Tibial artery (tissue), 4 donors: ENCODE data around the gene SLC34A3.
A peak's percentile ranks its signal among the peaks of the same experiment; 100 is the strongest.
"Not testable (repeated sequence)": the region's sequence is repeated elsewhere in the genome, so short reads cannot be mapped to it uniquely, and the experiment has no call there.

Source experiments
- DNase-seq, 2 donors: peaks; one replicate each; pipeline ENCODE4 v3.0.0-alpha.2; 2019
- H3K27ac ChIP-seq, 2 donors: fragments of 200-600 bp; sonication (generic) in 1 of 2; 1 replicate in 1 of 2; 2 replicates in 1 of 2; pipeline ENCODE4 v1.5.1; 2018 to 2019; ENCODE audit warnings: mild to moderate bottlenecking in 1 of 2
- H3K27me3 ChIP-seq, 2 donors: fragments of 200-600 bp; sonication (generic) in 1 of 2; one replicate each; pipeline versions ENCODE4 v1.5.1 to v1.6.0; 2016 to 2019
- H3K36me3 ChIP-seq, 3 donors: fragments of 200-600 bp; sonication (generic) in 2 of 3; one replicate each; pipeline ENCODE4 v1.5.1; 2016 to 2019; ENCODE audit warnings: mild to moderate bottlenecking in 2 of 3
- H3K4me1 ChIP-seq, 4 donors: fragments of 200-600 bp; sonication (generic) in 2 of 4; 1 replicate in 3 of 4; 2 replicates in 1 of 4; pipeline ENCODE4 v1.5.1; 2016 to 2019
- H3K4me3 ChIP-seq, 2 donors: fragments of 200-600 bp; sonication (generic) in 1 of 2; 1 replicate in 1 of 2; 2 replicates in 1 of 2; pipeline ENCODE4 v1.5.1; 2018 to 2019; ENCODE audit warnings: mild to moderate bottlenecking in 2 of 2
- H3K9me3 ChIP-seq, 3 donors: fragments of 200-600 bp; sonication (generic) in 1 of 3; one replicate each; pipeline ENCODE4 v1.5.1; 2016 to 2019
- intact Hi-C: fragments of 100-400 bp; cut with DNase I; formaldehyde crosslinking; loops from one replicate; pipeline ENCODE4 v1.15.0; 2023; ENCODE audit warnings: low total_unique reads
- TF ChIP-seq, protein P1 (sequence below), 2 experiments: fragments of 200-600 bp in 1 of 2; fragments of 450-650 bp in 1 of 2; IDR thresholded peaks; one replicate each; pipeline ENCODE4 v1.5.1; 2017 to 2019; ENCODE audit warnings: antibody characterized with exemption in 2 of 2, mild to moderate bottlenecking in 1 of 2, moderate library complexity in 1 of 2

SLC34A3 gene

DNA sequence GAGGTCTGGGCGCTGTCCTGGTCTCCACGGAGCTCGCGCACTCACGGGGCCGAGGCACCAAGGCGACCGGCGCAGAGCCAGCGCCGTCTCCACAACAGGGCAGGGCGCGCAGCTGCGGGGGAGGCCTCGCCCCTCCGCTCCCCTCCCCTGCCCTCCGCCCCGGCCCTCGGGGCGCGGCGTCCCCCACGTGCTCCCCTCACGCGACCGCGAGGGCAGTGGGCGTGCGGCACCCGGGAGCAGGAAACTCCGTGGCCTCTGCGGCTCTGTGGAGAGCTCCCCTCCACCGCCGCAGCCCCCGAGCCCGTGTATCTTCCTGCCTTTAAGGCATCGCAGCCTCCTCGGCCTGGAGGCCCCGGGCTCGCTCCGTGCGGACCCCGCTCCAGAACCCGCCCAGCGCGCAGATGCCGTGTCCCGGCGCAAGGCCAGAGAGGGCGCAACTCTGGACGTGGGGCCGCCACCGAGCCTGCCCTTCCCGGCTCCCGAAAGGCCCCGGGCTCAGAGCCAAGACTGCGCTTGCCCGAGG, 9.7 kb downstream of the SLC34A3 start:
- peak; percentile 73 to 89 for DNase-seq
- peak overlapping the region; percentile 94 to 95 for H3K27ac ChIP-seq
- H3K36me3 ChIP-seq, result peaks cover 8 to 23% (median 21%) of the 10 kb centered on the region in 3 donors
- intact Hi-C loops, result no loop called here
- TF ChIP-seq, protein P1, sequence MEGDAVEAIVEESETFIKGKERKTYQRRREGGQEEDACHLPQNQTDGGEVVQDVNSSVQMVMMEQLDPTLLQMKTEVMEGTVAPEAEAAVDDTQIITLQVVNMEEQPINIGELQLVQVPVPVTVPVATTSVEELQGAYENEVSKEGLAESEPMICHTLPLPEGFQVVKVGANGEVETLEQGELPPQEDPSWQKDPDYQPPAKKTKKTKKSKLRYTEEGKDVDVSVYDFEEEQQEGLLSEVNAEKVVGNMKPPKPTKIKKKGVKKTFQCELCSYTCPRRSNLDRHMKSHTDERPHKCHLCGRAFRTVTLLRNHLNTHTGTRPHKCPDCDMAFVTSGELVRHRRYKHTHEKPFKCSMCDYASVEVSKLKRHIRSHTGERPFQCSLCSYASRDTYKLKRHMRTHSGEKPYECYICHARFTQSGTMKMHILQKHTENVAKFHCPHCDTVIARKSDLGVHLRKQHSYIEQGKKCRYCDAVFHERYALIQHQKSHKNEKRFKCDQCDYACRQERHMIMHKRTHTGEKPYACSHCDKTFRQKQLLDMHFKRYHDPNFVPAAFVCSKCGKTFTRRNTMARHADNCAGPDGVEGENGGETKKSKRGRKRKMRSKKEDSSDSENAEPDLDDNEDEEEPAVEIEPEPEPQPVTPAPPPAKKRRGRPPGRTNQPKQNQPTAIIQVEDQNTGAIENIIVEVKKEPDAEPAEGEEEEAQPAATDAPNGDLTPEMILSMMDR (IDR thresholded peaks at IDR 0.05), result no peak
- H3K27me3 ChIP-seq, result peaks cover 0 to 9% of the 10 kb centered on the region in 2 donors
- H3K9me3 ChIP-seq, result no peaks in the 10 kb centered on the region
- peaks cover 0 to 58% (median 36%) of the 10 kb centered on the region in 4 donors for H3K4me1 ChIP-seq
- H3K4me3 ChIP-seq, result peak overlapping the region; percentile 69 to 82

DNA sequence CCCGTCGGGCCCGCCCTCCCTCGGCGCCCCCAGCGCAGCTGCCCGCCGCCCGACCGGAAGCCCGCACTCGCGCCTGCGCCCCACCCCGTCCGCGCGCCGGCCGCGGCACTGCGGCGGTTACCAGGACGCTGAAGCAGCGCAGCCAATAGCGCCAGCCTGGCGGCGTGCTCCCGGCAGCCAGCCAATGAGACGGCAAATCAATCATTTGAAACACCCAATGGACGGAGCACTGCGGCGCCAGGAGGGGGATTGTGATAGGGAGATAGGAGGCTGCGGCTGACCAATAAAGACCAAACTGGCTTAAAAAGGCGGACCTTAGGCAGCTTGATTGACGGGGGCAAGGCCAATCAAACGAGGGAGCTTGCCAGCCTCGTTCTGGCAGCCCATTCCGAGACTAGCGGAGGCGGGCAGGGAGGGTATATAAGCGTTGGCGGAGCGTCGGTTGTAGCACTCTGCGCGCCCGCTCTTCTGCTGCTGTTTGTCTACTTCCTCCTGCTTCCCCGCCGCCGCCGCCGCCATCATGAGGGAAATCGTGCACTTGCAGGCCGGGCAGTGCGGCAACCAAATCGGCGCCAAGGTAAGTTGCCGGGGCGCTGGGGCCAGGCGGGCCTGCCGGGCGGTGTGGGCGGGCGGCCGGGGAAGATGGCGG, 10.3 kb downstream of the SLC34A3 start, which contains the start of gene TUBB4B:
Gene TUBB4B (plus strand): TSS at position 447 of the 649 bp plus-strand sequence. CDS start 74 bp downstream, at position 521.
- peak; percentile 99 to 100 for DNase-seq
- peaks cover 8 to 23% (median 21%) of the 10 kb centered on the region in 3 donors for H3K36me3 ChIP-seq
- intact Hi-C loops, result no loop called here
- H3K4me1 ChIP-seq, result peaks cover 0 to 57% (median 35%) of the 10 kb centered on the region in 4 donors
- no peaks in the 10 kb centered on the region for H3K9me3 ChIP-seq
- peak within 1 kb of the TSS; percentile 77 to 82 for H3K4me3 ChIP-seq
- peaks cover 0 to 3% of the 10 kb centered on the region in 2 donors for H3K27me3 ChIP-seq
- H3K27ac ChIP-seq, result peak within 1 kb of the TSS; percentile 94 to 95
- TF ChIP-seq, protein P1 (IDR thresholded peaks at IDR 0.05), result peak in 1 of 2 experiments; percentile 42

DNA sequence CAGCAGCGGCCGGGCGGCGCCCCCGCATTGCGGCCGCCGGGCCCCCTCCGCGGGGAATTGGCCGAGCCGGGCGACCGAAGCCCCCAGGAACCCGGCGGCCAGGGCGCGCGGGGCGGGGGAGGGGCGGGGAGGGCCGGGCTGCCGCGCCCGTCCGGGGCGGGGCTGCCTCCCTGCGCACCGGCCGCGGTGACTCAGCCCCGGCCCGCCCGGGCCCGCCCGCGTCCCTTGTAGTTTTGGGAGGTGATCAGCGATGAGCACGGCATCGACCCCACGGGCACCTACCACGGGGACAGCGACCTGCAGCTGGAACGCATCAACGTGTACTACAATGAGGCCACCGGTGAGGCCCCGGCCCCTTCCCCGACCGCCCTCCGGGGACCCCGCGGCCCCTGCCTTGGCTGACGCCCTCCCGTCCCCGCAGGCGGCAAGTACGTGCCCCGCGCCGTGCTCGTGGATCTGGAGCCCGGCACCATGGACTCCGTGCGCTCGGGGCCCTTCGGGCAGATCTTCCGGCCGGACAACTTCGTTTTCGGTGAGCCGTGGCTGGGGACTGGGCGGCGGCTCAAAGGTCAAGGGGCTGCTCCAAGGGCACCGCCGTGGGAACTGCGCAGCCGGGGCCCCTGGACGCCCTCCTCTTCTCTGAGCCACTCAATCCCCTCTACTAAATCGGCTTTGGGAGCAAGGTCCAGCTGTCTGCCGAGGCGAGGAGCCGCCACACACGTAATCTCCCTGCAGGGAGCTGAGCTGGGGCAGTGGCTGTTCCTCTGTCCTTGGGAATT, 11.0 kb downstream of the SLC34A3 start:
- no peaks in the 10 kb centered on the region for H3K9me3 ChIP-seq
- peak overlapping the region; percentile 90 to 91 for H3K27ac ChIP-seq
- peaks cover 0 to 50% (median 27%) of the 10 kb centered on the region in 4 donors for H3K4me1 ChIP-seq
- H3K27me3 ChIP-seq, result no peaks in the 10 kb centered on the region
- DNase-seq, result peak; percentile 61 to 85
- TF ChIP-seq, protein P1 (IDR thresholded peaks at IDR 0.05), result no peak
- peaks cover 8 to 23% (median 21%) of the 10 kb centered on the region in 3 donors for H3K36me3 ChIP-seq
- intact Hi-C loops, result no loop called here
- peak overlapping the region; percentile 77 to 82 for H3K4me3 ChIP-seq

DNA sequence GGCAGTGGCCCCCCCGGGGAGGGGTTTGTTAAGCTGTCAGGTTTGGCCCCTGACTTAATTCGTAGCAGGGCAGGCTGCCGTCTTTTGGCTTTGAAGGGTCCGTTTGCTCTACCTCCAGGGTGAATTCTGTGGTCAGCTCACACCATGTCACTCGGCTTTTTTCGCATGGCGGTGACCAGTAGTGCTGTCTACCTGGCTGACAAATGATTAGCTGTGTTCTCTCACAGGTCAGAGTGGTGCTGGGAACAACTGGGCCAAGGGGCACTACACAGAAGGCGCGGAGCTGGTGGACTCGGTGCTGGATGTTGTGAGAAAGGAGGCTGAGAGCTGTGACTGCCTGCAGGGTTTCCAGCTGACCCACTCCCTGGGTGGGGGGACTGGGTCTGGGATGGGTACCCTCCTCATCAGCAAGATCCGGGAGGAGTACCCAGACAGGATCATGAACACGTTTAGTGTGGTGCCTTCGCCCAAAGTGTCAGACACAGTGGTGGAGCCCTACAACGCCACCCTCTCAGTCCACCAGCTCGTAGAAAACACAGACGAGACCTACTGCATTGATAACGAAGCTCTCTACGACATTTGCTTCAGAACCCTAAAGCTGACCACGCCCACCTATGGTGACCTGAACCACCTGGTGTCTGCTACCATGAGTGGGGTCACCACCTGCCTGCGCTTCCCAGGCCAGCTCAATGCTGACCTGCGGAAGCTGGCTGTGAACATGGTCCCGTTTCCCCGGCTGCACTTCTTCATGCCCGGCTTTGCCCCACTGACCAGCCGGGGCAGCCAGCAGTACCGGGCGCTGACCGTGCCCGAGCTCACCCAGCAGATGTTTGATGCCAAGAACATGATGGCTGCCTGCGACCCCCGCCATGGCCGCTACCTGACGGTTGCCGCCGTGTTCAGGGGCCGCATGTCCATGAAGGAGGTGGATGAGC, 11.8 kb downstream of the SLC34A3 start:
- peak overlapping the region; percentile 90 to 91 for H3K27ac ChIP-seq
- TF ChIP-seq, protein P1 (IDR thresholded peaks at IDR 0.05), result no peak
- H3K4me3 ChIP-seq, result peak overlapping the region; percentile 77 to 82
- H3K27me3 ChIP-seq, result no peaks in the 10 kb centered on the region
- H3K36me3 ChIP-seq, result peaks cover 8 to 23% (median 21%) of the 10 kb centered on the region in 3 donors
- DNase-seq, result no peak
- H3K9me3 ChIP-seq, result no peaks in the 10 kb centered on the region
- peaks cover 0 to 41% (median 25%) of the 10 kb centered on the region in 4 donors for H3K4me1 ChIP-seq
- intact Hi-C loops, result no loop called here

DNA sequence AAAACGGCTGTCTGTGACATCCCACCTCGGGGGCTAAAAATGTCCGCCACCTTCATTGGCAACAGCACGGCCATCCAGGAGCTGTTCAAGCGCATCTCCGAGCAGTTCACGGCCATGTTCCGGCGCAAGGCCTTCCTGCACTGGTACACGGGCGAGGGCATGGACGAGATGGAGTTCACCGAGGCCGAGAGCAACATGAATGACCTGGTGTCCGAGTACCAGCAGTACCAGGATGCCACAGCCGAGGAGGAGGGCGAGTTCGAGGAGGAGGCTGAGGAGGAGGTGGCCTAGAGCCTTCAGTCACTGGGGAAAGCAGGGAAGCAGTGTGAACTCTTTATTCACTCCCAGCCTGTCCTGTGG, 12.5 kb downstream of the SLC34A3 start:
- DNase-seq, H3K27ac ChIP-seq, intact Hi-C loops, H3K4me3 ChIP-seq, H3K27me3 ChIP-seq, H3K9me3 ChIP-seq: not testable (repeated sequence)
- Histone ChIP-seq H3K4me1 (peaks cover 0 to 35% (median 25%) of the 10 kb centered on the region in 4 donors), H3K36me3 (peaks cover 8 to 23% (median 21%) of the 10 kb centered on the region in 3 donors)
